Activated gamma-delta T cell treated with anti-CD3 and anti-CD28 coated beads, Interleukin-2, amount 50 U/mL, for 16 hours (primary cell): ENCODE results near the gene TMEM120B.
A peak's percentile ranks its signal among the peaks of the same experiment; 100 is the strongest.
"Not testable (repeated sequence)": the region's sequence is repeated elsewhere in the genome, so short reads cannot be mapped to it uniquely, and the experiment has no call there.

ENCODE experiments used
- DNase-seq: peaks from one replicate; pipeline ENCODE4 v3.0.0-alpha.2; 2020; ENCODE audit warnings: low read depth

The TMEM120B gene

DNA sequence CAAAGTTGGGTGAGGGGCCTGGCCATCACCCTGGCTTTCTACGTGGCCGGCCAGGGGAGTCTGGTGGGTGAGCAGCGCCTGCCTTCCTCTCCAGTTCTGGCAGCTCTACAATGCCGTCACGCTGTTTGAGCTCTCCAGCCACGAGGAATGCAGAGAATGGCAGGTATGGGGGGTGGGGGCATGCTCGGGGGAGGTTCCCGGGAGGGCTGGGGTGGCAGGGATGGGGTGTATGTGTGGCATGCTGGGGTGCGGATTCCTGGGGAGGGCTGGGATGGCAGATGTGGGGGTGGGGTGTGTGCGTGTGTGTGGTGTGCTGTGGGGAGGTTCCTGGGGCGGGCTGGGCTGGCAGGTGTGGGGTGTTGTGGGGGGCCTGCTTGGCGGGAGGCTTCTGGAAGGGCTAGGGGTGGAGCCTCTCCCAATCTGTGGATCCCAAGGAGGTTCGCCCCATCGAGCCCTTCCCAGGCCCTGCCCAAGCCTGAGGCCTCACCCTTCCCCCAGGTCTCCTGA is 62.5 kb downstream of the TMEM120B start:
- no peak for DNase-seq

DNA sequence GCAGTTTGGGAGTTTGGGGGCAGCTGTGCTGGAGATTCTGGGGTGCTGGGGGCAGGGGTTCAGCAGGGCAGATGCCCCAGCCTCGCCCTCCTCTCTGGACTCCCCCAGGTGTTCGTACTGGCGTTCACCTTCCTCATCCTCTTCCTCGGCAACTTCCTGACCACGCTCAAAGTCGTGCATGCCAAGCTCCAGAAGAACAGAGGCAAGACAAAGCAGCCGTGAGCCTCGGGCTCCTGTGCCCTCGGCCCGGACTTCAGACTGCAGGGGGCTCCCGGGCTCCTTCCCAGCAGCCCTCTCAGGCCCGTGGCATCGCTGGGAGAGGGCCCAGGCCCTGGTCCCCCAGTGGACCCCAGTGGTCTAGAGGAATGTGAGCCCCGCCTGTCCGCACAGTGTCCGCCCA is 62.9 kb downstream of the TMEM120B start:
- DNase-seq = no peak

DNA sequence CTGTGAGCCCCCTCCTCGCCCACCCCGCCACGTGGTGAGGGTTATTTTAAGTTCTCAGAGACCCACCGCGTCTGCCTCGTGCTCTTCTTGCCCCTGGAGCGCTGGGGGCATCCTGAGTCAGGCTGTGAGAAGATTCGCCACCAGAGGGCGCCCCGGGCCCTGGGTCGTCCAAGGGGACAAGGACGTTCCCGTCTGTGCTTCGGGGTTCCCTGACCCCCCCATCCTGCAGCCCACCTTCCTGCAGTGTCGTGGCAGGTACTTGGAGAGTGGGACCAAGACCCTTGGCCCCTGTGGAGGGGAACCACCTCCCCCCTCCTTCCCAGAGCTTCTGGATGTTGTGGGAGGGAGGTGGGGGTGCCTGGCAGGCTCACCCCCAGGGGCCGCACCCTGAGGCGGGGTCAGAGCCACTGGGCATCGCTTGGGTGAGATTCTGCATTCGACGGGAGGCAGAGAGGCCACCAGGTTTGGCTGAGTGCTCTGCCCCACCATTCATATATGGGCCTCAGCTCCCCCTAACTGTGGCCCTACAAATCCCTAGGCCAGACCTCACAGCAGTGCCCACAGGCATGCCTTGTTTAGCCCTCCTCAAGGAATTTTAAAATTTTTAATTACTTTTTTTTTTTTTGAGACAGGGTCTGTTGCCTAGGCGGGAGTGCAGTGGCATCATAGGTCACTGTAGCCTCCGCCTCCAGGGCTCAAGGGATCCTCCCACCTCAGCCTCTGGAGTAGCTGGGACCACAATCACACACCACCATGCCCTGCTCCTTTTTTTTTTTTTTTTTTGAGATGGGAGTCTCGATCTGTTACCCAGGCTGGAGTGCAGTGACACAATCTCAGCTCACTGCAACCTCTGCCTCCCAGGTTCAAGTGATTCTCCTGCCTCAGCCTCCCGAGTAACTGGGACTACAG is 63.9 kb downstream of the TMEM120B start:
- DNase-seq = peak; percentile 90

DNA sequence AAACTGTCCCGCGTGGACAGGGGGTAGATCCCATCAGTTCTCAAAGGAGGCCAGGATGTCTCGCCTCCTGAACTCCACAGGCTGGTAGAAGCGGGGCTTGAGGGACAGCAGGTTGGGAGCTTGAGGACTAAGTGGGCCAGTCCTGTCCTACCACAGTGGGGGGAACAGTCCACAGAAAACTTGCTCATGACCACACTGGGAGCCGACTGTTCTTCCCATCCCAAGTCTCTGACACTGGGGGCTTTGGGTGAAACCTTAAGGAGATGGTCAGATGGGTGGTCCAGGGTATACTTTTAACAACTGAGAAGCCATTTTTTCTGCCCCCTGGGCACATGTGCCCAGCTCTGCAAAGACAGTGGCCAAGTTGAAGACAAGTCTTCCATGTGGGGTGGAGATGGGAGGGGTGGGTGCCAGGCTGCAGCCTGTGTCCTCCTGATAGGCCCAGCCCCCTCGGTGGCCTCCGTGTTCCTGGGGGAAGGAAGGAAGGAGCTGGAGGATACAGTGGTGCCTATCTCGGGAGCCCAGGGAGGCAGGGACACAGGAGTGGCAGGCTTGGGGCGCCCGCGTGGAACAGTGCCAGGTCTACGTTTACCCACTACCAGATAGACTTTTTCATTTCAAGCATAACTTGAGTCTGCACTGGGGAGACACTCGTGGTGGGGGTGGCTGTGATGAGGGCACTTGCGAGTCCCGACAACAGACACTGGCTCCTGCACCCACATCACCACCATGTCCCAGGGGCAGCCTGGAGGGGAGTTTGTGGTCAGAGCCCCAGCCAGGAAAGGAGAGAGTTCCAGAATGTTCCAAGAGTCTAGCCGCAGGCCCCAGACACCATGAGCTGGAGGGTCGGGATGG is 66.2 kb downstream of the TMEM120B start:
- DNase-seq = no peak

DNA sequence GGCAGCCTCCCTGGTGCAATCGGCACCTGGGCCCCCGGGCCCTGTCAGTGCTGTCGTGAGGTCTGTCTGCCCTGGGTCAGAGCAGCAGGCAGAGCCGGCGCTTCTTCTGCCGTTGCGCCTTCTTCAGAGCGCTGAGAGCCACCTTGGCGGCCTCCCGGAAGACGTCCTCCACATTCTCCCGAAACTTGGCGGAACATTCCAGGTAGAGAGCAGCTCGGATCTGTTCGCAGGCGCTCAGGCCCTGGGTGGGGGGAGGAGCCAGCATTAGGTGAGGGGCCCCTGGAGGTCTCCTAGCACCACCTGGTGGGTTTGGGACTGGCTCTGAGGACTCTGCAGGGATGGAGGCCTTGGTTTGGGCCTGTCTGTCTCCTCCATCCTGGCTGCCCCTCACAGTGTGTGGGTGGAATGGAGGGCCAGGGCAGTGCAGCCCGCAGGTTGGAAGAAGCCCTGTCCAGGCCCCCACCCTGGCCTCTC is 66.9 kb downstream of the TMEM120B start:
- DNase-seq = no peak

DNA sequence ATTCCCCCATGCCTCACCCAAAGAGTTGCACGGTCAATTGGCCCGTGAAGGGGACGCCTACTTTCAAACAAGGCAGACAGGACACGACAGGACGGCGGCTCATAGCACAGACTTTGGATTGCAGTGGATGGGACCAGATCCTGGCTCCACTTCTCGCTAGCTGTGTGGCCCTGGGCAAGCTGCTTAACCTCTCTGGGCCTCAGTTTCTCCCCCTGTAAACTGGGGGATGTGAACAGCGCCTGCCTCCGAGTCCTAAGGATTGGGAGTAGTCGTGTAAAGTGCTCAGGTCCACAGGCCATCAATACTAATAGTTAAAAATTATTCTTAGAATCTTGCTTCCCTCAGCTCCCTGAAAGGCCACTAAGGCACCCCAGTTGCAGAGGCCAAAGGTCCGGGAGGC is 67.9 kb downstream of the TMEM120B start:
- DNase-seq = no peak

DNA sequence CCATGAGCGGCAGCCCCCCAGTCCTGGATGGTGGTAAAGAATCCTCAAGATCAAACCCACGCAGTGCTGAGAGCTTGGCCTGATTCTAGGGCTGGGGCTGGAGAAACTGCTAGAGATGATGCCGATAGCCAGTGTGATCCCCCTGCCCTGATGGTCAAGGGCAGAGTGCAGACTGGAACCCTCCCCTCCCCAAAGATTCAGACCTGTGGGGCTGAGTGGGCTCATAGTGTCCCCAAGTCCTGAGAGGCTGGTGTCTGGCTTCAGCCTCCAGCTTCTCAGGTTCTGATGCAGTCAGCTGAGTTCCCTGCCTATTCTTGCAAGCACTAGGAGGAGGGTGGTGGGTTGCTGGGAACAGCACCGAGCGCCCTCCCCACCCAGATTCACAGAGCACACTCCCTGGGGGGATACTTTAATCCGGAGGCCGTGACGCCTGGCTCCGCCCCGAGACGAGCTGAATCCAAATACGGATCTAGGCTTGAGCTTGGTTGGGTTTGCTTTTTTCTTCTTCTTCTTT is 69.0 kb downstream of the TMEM120B start:
- DNase-seq = no peak

DNA sequence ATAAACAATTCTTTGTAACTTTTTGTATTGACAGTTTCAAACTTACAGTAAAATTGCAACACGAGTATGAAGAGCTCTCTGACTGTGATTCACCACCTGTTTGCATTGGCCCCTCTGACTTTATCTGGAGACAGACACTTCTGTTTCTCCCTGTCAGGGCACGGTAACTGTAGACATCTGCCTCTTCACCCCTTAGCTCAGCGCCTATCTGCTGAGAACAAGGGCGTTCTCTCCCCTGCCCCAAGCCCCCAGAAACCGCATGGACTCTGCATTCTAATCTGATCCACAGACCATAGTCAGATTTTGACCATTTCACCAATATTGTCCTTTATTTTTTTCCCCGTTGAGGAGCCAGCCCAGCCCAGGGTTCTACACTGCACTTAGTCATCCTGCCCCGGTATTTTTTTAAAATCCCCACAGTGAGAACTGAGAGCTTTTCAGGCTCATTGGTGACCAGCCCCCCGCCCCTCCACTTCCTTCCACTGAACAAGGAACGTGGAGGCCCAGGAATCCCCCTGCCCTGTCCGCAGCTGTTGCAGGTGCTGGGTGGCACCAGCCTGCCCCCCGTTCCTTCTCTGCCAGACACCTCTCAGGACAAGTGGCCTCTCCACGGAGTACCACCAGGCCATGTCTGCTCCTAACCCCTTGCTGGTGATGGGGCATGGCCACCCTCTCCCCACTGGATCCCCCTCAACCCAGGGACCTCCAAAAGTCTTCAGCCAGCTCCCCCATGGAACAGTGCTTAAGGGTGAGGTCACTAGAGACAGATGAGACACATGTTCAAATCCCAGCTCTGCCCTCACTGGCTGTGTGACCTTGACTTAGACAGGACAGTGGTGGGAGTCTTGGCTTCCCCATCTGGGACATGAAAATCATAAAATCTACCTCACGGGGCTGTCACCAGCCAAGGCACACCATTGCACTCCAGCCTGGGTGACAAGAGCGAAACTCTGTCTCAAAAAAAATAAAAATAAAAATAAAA is 69.7 kb downstream of the TMEM120B start:
- DNase-seq = no peak

DNA sequence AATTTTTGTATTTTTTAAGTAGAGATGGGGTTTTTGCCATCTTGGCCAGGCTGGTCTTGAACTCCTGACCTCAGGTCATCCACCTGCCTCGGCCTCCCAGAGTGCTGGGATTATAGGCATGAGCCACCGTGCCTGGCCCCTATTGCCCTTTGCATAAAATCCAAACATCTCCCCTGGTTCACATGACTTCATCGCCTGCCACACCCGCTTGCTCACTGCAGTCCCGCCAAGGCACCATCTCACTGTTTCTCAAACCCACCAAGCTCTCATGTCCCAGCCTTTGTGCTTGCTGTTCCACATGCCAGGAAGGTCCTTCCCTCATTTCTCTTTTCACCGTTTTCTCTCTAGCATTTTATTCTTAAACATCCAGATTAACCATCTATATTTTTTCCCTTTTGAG is 71.2 kb downstream of the TMEM120B start:
- DNase-seq = no peak

DNA sequence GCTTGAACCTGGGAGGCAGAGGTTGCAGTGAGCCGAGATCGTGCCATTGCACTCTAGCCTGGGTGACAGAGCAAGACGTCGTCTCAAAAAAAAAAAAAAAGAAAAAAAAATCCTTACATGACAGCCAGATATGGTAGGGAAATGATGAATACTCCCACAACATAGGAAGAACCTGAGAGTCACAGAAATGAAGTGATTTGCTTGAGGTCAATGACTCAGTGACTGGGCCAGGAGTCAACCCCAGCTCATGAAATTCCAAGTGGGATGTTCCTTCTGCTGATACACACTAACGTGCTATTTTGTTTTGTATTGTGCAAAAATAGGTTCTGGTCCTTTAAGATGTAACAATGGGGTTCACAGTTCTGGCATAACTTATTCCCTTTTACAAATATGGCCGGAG is 71.9 kb downstream of the TMEM120B start:
- DNase-seq = no peak

DNA sequence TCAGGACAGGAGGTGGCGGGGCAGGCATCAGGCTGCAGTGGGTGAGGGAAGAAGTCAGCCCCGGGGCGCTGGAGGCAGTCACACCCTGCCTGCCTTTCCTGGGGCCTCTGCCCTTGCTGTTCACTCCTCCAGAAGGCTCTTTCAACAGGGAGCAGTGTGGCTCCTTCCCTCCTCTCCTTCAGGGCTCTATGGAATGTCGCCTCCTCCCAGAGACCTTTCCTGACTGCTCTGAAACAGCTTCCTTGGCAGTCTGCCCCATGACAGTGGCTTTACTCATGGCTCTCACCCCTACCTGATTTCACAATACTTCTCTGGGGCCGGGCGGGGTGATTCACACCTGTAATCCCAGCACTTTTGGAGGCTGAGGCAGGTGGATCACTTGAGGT is 73.9 kb downstream of the TMEM120B start:
- no peak for DNase-seq

DNA sequence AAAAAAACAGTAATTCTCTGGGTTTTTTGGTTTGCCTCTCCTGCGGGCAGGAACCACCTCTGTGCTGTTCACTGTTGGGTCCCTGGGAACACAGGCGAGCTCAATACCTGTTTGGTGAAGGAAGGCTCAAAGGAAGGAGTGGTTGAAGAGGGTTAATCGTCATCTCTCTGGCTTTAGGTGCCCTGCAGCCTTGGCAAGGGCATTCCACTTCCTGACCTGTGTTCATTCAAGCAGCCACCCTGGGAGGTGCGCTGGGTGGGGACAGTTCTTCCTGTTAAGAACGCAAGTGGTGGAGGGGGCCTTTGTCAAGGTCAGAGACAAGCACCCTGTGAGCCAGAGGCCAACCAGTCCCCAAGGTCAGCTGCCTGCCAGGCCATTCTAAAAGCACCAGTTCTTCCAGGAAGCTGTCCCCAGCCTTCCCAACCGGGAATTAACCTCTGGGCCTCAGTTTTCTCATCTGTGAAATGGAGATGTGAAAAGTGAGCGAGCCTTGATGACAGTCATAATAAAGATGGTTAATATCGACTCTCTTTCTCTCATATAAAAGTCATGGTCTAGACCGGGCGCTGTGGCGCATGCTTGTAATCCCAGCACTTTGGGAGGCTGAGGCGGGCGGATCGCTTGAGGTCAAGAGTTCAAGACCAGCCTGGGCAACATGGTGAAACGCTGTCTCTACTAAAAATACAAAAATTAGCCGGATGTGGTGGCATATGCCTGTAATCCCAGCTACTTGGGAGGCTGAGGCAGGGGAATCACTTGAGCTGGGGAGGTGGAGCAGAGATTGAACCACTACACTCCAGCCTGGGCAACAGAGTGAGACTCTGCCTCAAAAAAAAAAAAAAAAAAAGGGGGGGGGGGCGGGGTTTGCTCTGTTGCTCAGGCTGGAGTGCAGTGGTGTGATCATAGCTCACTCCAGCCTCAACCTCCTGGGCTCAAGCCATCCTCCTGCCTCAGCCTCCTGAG is 74.8 kb downstream of the TMEM120B start:
- no peak for DNase-seq

DNA sequence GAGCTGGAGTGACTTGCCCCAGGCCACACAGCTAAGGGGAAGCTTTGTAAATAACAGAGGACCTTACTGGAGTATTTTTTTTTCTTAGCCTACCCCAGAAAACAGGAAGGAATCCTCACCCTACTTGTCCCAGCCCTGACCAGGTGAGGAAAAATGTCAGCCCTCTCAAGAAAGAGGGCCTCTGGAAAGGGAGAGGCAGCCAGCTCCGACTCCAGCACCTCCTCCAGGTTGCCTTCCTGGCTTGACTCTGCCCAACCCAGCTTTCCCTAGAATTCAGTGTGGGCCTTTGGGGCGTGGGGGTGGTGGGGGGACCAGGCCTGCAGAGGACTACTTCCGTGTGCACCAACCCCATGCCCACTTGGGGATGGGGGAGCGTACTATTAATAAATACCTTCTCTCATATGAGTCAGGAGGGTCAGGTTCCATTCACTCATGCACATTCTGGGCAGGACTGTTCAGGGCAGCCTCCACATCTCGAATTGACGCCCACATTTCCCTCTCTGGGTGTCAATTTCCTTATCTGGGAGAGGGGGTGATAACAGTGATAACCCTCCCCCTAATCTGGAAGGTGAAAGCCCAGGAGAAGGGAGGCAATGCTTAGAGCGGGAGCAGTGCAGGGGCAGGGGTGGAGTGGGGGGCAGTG is 75.7 kb downstream of the TMEM120B start:
- no peak for DNase-seq

DNA sequence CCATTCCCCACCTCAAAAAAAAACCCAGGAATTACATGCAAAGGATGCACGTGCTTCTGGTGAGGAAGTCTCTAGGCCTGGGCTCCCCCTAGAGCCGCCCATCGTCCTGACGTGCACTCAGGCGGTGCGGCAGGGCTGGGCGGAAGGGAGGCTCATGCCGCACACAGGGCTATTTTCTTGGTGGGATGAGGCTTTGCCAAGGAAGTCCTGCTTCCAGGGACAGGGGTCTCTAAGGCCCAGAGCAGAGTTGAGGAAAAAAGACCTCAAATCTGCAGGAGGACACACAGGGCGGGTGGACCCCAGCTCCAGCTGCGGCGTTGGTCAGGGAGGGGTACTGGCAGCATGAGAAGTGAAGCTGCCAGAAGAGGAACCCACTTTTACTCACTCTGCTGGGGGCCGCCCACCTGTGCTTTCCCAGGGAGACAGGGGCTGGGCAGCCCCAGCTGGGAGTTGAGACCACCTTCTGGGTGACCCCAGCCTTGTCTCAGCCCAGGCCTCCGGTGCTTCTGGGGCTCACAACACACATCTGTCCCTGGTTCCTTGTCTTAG is 76.8 kb downstream of the TMEM120B start:
- DNase-seq = no peak

DNA sequence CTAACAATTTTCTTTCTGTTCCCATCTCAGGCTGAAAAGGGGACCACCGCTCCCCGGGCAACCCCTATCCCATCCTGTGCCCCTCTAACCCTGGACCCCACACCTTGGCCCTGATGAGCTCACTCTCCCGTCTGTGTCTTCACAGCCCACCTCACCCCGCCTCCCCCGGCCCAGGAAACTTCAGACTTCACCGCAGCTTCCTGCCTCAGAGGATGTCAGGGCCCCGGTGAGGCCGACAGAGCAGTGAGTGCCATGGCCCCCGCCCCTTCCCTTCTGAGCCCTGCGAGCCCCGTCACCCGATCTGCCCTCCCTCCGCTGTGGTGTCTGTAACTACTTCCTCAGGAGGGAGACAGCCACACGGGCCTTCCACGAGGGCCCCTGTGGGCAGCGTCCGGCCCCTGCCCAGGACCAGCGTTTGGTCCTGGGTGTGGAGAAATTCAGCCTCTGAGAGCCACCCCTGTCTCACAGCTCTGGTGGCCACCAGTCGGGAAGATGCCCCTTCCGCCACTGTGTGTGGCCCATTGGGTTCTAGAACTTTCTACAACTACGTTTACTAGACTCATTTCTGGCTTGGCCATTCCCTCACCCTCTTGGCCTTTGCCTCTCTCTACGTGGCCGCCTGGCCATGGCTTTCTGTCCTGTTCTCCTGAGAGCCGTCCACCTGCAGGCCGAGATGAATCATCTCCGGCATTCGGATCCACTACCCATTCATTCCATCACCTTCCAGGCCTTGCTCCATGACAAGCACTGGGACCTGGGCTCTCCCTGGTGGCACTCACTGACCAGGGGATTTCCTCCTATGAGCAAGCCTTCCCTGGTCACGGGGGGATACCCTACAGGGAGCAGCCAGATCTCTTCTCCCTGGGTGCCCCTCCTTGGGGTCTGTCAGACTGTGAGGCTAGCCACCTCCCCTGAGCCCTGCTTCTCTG is 77.5 kb downstream of the TMEM120B start:
- peak; percentile 94 for DNase-seq

DNA sequence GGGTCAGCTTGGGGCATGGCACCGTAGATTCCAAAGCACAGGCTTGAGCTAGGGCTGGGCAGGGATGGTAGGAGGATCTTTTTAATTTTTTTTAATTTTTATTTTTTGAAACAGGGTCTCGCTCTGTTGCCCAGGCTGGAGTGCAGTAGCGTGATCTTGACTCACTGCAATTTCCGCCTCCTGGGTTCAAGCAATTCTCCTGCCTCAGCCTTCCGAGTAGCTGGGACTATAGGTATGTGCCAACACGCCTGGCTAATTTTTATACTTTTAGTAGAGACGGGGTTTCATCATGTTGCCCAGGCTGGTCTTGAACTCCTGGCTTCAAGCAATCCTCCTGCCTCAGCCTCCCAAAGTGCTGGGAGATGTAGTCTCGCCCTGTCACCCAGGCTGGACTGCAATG is 78.2 kb downstream of the TMEM120B start:
- not testable (repeated sequence) for DNase-seq

DNA sequence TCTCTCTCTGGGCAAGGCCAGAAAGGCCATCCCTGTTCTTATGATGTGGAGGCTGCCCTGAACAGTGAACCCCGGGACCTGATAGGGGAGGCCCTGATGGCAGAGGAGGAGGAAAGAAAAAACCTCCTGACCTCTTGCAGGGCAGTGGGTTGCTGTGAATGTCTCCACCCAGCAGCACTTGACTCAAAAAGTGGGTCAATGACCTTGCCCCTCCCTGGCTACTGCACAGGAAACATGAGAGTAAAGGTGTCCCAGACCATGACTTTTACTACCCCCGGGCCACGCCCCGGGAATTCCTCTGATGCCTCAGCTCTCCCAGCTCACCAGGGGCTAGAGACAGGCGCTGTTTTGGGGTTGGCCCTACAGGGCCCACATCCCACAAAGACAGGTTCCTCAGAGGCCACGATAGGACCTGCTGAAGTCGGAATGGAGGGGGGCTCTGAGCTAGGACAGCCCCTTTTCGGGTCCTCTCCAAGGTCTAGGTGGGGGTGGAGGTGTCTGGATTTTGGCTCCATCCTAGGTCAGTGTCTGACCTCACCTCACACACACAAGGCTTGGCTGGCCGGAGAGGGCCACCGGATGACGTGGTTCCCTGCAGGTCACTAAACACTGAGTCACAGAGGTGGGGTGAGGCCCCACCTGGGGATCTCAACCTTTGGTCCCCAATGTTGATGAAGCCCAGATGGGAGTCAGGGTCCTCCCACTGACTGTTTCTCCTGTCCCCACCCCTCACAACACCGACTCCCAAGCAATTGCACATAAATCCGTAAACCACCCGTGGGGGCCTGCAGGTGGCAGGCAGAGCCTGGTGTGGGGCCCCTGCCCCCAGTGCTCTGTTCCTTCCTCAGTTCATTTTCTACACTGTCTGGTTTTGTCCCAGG is 79.4 kb downstream of the TMEM120B start:
- DNase-seq = no peak
